ENCODE results near the gene MFNG.

MFNG gene

DNA sequence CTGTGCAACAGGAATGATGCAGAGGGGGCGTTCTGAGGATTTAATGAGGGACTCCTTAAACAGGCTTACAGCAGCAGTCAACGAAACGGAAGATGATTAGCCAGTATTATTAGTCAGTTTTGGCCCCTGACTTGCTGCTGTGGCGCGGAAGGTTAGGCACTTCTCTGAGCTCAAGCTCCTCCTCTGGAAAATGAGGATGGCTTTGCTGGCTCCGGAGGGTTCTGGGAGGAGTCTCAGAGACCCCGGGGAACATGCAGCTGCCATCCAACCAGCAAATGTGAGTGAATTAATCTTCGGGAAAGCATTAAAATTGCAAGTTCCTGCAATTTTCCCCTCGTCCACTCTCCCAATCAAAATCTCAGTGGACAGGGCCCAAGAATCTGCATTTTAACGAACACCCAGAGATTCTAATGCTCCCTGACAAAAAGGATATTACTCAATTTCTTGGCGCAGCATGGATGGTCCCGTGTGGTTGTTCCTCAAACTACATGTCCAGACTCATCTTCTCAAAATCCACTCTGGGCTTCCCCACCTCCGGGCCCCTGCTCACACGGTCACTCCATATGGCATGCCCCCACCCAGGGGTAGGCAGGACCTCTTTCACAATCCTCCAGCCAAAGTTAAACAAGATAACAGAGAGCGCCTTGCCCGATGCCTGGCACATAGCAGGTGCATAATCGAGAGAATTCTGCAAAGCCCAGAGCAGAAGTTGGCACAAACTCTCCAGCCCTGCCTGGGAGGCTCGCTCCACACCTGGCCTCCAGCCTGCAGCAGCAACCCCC is 65.3 kb downstream of the MFNG start:
- DNase-seq = no peak

DNA sequence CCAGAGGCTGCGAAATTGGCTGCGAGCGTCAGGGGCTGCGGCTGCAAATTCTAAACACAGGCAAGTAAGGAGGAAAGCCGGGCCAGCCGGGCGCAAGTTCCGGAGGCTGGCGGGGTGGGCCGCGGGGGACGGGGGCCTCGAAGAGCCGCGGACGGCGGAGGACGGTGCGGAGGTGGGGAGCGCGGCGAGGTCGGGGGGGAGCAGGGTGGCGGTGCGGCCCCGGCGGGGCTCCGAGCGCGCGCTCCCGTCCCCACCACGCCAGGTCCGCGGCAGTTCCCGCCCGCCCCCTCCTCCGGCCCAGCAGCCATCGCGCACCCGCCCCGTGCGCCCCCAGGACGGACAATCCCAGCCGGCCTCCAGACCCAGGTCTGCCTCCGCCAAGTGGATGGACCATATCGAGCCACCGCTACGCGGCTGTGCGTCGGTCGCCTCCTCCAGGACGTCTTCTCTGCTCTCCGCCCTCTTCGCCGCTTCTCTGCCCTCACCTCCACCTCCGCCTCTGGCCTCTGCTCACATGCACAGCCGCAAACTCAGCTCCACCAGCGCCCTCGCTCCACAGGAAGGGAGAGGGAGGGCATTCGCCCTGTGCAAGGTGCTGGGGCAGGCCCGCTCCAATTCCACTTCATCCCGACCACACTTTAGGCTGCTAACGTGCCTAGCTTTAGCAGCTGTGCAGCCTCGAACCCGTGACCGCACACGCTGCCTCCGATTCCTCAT is 66.1 kb downstream of the MFNG start:
- no peak for DNase-seq

GRCh38 chr22:37419370-37419968 is 66.7 kb downstream of the MFNG start:
- no peak for DNase-seq
